ENCODE results near the gene LRRC3B. TPM values are rescaled to one million over a fixed set of nuclear protein-coding genes. Genes with fewer than 3 reads are reported as not detected.

LRRC3B gene
- polyA plus RNA-seq, 1 experiment: not detected

DNA sequence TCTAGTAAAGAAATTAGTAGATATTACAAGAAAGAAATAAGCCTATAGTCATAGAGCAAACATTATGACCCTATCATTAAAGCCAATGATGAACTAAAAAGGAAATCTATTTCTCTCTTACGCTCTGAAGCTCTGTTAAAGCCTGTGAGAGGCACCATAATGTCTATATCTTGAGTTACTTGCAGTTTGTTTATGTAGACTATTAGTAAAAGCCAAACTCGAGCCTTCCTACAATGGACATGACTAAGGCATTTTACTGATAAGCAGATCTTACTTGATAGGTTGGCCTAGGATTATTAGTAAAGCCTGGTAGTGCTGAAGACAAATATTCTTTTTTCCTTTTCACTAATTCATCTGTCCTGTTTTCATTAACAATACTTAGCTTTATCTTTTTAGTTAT is 32.7 kb downstream of the LRRC3B start:
- no peak overlapping the region for H3K4me3 ChIP-seq (ENCODE audit: low read depth, low read length)
- CTCF ChIA-PET: no interaction called here
- no peak overlapping the region for H3K27ac ChIP-seq (ENCODE audit: low read depth, low read length)
- peaks cover 8% of the 10 kb centered on the region for H3K9me3 ChIP-seq (ENCODE audit: control insufficient read depth, insufficient read depth, low read length)
- no peaks in the 10 kb centered on the region for H3K27me3 ChIP-seq (ENCODE audit: control insufficient read depth, insufficient read depth, low read length)
- POLR2A ChIA-PET: no interaction called here
- DNase-seq (ENCODE audit: low read depth, low spot score): no peak
- TF ChIP-seq, protein P1, sequence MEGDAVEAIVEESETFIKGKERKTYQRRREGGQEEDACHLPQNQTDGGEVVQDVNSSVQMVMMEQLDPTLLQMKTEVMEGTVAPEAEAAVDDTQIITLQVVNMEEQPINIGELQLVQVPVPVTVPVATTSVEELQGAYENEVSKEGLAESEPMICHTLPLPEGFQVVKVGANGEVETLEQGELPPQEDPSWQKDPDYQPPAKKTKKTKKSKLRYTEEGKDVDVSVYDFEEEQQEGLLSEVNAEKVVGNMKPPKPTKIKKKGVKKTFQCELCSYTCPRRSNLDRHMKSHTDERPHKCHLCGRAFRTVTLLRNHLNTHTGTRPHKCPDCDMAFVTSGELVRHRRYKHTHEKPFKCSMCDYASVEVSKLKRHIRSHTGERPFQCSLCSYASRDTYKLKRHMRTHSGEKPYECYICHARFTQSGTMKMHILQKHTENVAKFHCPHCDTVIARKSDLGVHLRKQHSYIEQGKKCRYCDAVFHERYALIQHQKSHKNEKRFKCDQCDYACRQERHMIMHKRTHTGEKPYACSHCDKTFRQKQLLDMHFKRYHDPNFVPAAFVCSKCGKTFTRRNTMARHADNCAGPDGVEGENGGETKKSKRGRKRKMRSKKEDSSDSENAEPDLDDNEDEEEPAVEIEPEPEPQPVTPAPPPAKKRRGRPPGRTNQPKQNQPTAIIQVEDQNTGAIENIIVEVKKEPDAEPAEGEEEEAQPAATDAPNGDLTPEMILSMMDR (IDR thresholded peaks at IDR 0.05; ENCODE audit: low read depth, low read length): no peak

DNA sequence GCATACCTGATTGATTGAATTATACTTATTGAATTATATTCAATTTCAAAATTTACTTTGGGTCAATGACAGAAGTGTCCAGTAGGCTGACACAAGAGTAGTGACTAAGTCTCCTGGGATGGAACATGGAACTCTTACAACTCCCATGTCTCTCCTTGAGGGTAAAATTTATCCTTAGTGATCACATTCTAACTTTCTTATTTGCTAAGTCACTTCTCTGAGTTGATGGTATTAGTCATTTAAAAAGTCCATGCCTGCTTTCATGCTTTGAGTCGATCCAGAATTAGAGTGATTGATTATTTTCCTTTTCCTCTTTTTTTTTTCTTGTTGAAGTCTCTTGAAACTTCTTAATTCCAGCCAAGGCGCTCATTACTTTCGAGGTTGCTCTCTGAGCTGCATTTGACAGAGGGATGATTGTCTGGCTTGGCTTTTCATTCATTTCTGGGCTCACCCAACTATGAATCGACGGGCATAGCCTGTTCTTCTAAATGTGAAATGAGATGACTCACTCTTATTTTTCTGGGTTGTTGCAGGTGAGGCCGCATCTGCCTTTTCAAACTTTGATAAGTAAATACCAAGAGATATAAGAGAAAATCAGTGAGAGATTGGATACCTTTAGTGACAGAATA is 34.9 kb downstream of the LRRC3B start:
- ChIA-PET CTCF (no interaction called here), POLR2A (no interaction called here)
- no peaks in the 10 kb centered on the region for H3K27me3 ChIP-seq (ENCODE audit: control insufficient read depth, insufficient read depth, low read length)
- no peak overlapping the region for H3K4me3 ChIP-seq (ENCODE audit: low read depth, low read length)
- H3K9me3 ChIP-seq (ENCODE audit: control insufficient read depth, insufficient read depth, low read length): peaks cover 3% of the 10 kb centered on the region
- no peak overlapping the region for H3K27ac ChIP-seq (ENCODE audit: low read depth, low read length)
- DNase-seq (ENCODE audit: low read depth, low spot score): no peak
- TF ChIP-seq, protein P1 (IDR thresholded peaks at IDR 0.05; ENCODE audit: low read depth, low read length): no peak

DNA sequence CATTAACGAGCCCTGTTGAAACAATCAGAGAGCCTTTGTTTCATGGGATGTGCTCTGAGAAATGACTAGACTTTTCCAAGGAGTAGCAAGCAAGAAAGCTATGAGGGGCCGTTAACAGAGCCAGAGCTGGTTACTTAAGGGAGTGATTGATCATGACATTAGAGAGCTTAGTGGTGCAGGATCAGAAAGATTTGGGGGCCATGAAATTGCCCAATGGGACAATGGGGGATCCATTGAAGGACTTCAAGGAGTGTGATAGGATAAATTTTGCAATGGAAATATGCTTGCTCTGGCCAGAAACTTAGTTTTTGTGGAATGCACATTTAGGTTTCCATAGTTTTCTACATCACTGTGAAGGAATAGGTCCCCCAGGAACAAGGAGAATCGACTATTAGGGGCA is 45.6 kb downstream of the LRRC3B start:
- ChIA-PET CTCF (no interaction called here), POLR2A (no interaction called here)
- TF ChIP-seq, protein P1 (IDR thresholded peaks at IDR 0.05; ENCODE audit: low read depth, low read length): no peak
- peaks cover 4% of the 10 kb centered on the region for H3K9me3 ChIP-seq (ENCODE audit: control insufficient read depth, insufficient read depth, low read length)
- no peaks in the 10 kb centered on the region for H3K27me3 ChIP-seq (ENCODE audit: control insufficient read depth, insufficient read depth, low read length)
- no peak overlapping the region for H3K27ac ChIP-seq (ENCODE audit: low read depth, low read length)
- DNase-seq (ENCODE audit: low read depth, low spot score): no peak
- no peak overlapping the region for H3K4me3 ChIP-seq (ENCODE audit: low read depth, low read length)

DNA sequence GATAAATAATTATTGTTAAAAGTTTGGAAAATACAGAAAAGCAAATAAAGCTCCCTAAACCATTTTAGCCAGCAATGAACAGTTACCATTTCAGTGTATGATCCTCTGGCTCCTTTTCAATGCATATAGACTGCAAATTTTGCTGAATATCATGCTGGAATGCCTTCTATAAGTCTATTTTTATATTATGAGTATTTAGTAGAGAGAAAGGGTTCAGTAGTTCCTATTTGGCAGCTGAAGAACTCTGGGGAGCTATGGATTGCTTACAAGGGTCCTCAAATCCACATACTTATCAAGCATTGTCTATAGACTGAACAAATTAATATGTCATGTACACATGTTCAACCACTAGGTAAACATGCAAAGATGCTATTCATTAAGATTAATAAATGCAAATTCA is 46.1 kb downstream of the LRRC3B start:
- DNase-seq (ENCODE audit: low read depth, low spot score): no peak
- Histone ChIP-seq H3K9me3 (ENCODE audit: control insufficient read depth, insufficient read depth, low read length) (peaks cover 4% of the 10 kb centered on the region), H3K4me3 (ENCODE audit: low read depth, low read length) (no peak overlapping the region), H3K27me3 (ENCODE audit: control insufficient read depth, insufficient read depth, low read length) (no peaks in the 10 kb centered on the region), H3K27ac (ENCODE audit: low read depth, low read length) (no peak overlapping the region)
- ChIA-PET CTCF (no interaction called here), POLR2A (no interaction called here)
- TF ChIP-seq, protein P1 (IDR thresholded peaks at IDR 0.05; ENCODE audit: low read depth, low read length): no peak

DNA sequence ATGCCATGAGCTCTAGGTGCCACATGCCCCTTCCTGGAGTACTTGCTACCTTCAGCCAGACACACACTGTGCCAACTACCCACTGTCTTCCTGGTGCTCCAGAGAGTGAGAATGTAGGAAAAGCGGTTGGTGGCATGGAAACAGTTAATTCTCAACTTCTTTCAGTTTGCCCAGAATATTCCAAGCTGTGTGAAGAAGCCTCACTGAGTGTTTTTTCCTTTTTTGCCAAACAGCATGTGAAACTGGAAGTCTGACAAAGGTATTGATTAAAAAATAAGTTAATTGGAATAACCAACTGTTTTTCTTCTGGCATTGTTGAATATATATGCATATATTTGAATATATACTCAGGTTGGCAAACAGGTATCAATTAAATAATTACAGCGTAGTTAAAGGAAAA is 52.8 kb downstream of the LRRC3B start:
- TF ChIP-seq, protein P1 (IDR thresholded peaks at IDR 0.05; ENCODE audit: low read depth, low read length): no peak
- CTCF ChIA-PET: no interaction called here
- POLR2A ChIA-PET: no interaction called here
- Histone ChIP-seq H3K4me3 (ENCODE audit: low read depth, low read length) (no peak overlapping the region), H3K9me3 (ENCODE audit: control insufficient read depth, insufficient read depth, low read length) (peaks cover 17% of the 10 kb centered on the region), H3K27me3 (ENCODE audit: control insufficient read depth, insufficient read depth, low read length) (no peaks in the 10 kb centered on the region), H3K27ac (ENCODE audit: low read depth, low read length) (no peak overlapping the region)
- no peak for DNase-seq (ENCODE audit: low read depth, low spot score)

All from AG04450 (cell line).